HEK293 (cell line): ENCODE results near the gene NOS2.
A peak's percentile ranks its signal among the peaks of the same experiment; 100 is the strongest.

Source experiments
- CTCF ChIA-PET: fragments of 350-600 bp; formaldehyde crosslinking; extraction: SDS; loops from one replicate; lab custom pipeline; 2021; ENCODE audit warnings: antibody characterized with exemption; lab: Yijun Ruan, JAX
- POLR2A ChIA-PET: fragments of 300-600 bp; formaldehyde crosslinking; extraction: SDS; loops from one replicate; lab custom pipeline; 2020; ENCODE audit warnings: antibody characterized with exemption, inconsistent platforms; lab: Yijun Ruan, JAX
- H3K27ac ChIP-seq: fragments of 200-500 bp; sonication (Bioruptor generic); 2 replicates; pipeline ENCODE4 v1.5.1; 2014; ENCODE audit warnings: low read depth, low read length, control low read depth, inconsistent platforms; ENCODE audit errors: extremely low read depth
- H3K36me3 ChIP-seq, 2 experiments: fragments of 200-500 bp in 1 of 2; sonication (Bioruptor generic) in 1 of 2; 1 replicate in 1 of 2; 2 replicates in 1 of 2; pipeline ENCODE4 v1.5.1; 2014 to 2017; ENCODE audit warnings: inconsistent platforms in 2 of 2, low read length in 2 of 2; ENCODE audit not compliant: control insufficient read depth in 2 of 2, insufficient read depth in 1 of 2
- H3K4me1 ChIP-seq: fragments of 200-500 bp; sonication (Bioruptor generic); 2 replicates; pipeline ENCODE4 v1.5.1; 2014; ENCODE audit warnings: mild to moderate bottlenecking, low read length, inconsistent platforms; ENCODE audit not compliant: control insufficient read depth, insufficient read depth
- H3K4me3 ChIP-seq: 2 replicates; pipeline ENCODE4 v1.5.1; 2011; ENCODE audit warnings: low read depth, mild to moderate bottlenecking, control low read depth, low read length, moderate library complexity
- H3K9me3 ChIP-seq: fragments of 200-500 bp; sonication (Bioruptor generic); 2 replicates; pipeline ENCODE4 v1.5.1; 2014; ENCODE audit warnings: low read depth, low read length, inconsistent platforms; ENCODE audit not compliant: control insufficient read depth, insufficient read depth
- MEIS1 ChIP-seq: sonication (generic); formaldehyde crosslinking; IDR thresholded peaks from 2 replicates; pipeline ENCODE4 v1.8.1; 2022; ENCODE audit warnings: missing genetic modification reagents, mild to moderate bottlenecking, borderline replicate concordance
- PRDM6 ChIP-seq: fragments of 450-650 bp; formaldehyde crosslinking; IDR thresholded peaks from 2 replicates; pipeline ENCODE4 v1.5.1; 2017; ENCODE audit warnings: missing biosample characterization, missing genetic modification characterization
- SETDB1 ChIP-seq: IDR thresholded peaks from one replicate; pipeline ENCODE4 v1.6.1; 2017; ENCODE audit warnings: mild to moderate bottlenecking, low read length, moderate library complexity, mixed read lengths; ENCODE audit not compliant: insufficient read length
- TCF7L2 ChIP-seq: IDR thresholded peaks from 2 replicates; pipeline ENCODE4 v1.6.1; 2011; ENCODE audit warnings: low read depth, mild to moderate bottlenecking, inconsistent platforms, low read length, moderate library complexity, borderline replicate concordance
- TRIM28 ChIP-seq: IDR thresholded peaks from 2 replicates; pipeline ENCODE4 v1.6.1; 2011; ENCODE audit warnings: low read length, control low read depth, borderline replicate concordance
- ZBTB11 ChIP-seq: fragments of 450-650 bp; formaldehyde crosslinking; conservative IDR thresholded peaks from 2 replicates; pipeline ENCODE4 v1.5.1; 2016; ENCODE audit warnings: low read depth, missing biosample characterization, missing genetic modification characterization
- ZBTB17 ChIP-seq: fragments of 450-650 bp; formaldehyde crosslinking; IDR thresholded peaks from 2 replicates; pipeline ENCODE4 v1.5.1; 2016; ENCODE audit warnings: missing biosample characterization, missing genetic modification characterization
- ZBTB20 ChIP-seq: fragments of 450-650 bp; formaldehyde crosslinking; IDR thresholded peaks from 2 replicates; pipeline ENCODE4 v1.5.1; 2016; ENCODE audit warnings: missing biosample characterization, missing genetic modification characterization
- ZBTB26 ChIP-seq: fragments of 450-650 bp; formaldehyde crosslinking; optimal IDR thresholded peaks from 2 replicates; pipeline ENCODE3; 2016; ENCODE audit warnings: missing biosample characterization, mild to moderate bottlenecking, missing genetic modification characterization
- ZBTB48 ChIP-seq: fragments of 450-650 bp; formaldehyde crosslinking; IDR thresholded peaks from 2 replicates; pipeline ENCODE4 v1.5.1; 2016; ENCODE audit warnings: missing biosample characterization, missing genetic modification characterization
- ZFP69B ChIP-seq: fragments of 450-650 bp; formaldehyde crosslinking; IDR thresholded peaks from 2 replicates; pipeline ENCODE4 v1.5.1; 2016; ENCODE audit warnings: missing biosample characterization, missing genetic modification characterization
- ZNF335 ChIP-seq: fragments of 450-650 bp; formaldehyde crosslinking; conservative IDR thresholded peaks from 2 replicates; pipeline ENCODE4 v1.5.1; 2016; ENCODE audit warnings: missing biosample characterization, missing genetic modification characterization
- ZNF362 ChIP-seq: fragments of 450-650 bp; formaldehyde crosslinking; IDR thresholded peaks from 2 replicates; pipeline ENCODE4 v1.5.1; 2016; ENCODE audit warnings: missing biosample characterization, missing genetic modification characterization
- ZNF366 ChIP-seq: fragments of 450-650 bp; formaldehyde crosslinking; conservative IDR thresholded peaks from 2 replicates; pipeline ENCODE4 v1.5.1; 2016; ENCODE audit warnings: missing biosample characterization, missing genetic modification characterization
- ZNF391 ChIP-seq: fragments of 450-650 bp; formaldehyde crosslinking; IDR thresholded peaks from 2 replicates; pipeline ENCODE4 v1.5.1; 2016; ENCODE audit warnings: low read depth, missing biosample characterization, missing genetic modification characterization, borderline replicate concordance
- ZNF394 ChIP-seq: fragments of 450-650 bp; formaldehyde crosslinking; IDR thresholded peaks from 2 replicates; pipeline ENCODE4 v1.5.1; 2016; ENCODE audit warnings: missing biosample characterization, missing genetic modification characterization, mild to moderate bottlenecking, moderate library complexity, borderline replicate concordance
- ZNF768 ChIP-seq: fragments of 450-650 bp; formaldehyde crosslinking; IDR thresholded peaks from 2 replicates; pipeline ENCODE4 v1.5.1; 2018; ENCODE audit warnings: missing biosample characterization, mild to moderate bottlenecking, missing genetic modification characterization

NOS2 gene

DNA sequence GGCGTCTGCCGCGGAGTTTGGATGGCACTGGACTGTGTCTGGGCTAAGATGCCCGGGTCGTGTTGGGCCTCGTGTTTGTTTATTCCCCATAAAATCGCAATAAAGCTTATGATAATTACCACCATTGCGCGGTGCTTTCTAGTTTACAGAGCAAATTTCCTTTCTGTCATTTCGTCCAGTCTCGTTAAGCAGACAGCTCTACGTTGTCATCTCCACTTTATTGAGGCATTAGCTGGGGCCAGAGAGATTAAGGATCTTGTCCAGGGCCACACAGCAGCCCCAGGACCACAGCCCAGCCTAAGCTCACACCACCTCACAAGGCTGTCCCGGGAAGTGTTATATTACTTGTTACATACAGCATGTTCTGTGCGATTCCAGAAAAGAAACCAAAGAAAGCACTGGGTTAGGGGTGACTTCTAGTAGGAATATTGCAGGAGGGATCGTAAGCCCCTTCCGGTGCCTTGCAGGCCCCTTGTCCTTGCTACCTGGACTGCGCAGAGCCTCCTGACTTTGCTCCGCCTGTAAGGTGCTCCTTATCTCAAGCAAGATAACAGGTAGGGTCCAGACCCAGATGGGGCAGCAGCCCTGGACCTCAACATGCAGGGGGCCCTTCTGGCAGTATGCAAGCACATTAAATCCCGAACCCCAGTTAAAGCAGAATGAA, 6.3 kb downstream of the NOS2 start:
- H3K27ac ChIP-seq: no peak overlapping the region; the same call in 1 of the 2 replicates
- peak overlapping the region; percentile 9 for H3K4me3 ChIP-seq
- H3K36me3 ChIP-seq: no peaks in the 10 kb centered on the region
- ChIA-PET POLR2A (no interaction called here), CTCF (interaction anchor here (0.6 to 5.8 kb wide), 6 partner anchors 11 to 89 kb away, joined by 3 to 34 read pairs (median 3); no protein-coding TSS in a partner anchor)
- peaks cover 11% of the 10 kb centered on the region; the same call in 1 of the 2 replicates for H3K4me1 ChIP-seq
- H3K9me3 ChIP-seq: no peaks in the 10 kb centered on the region
- TF ChIP-seq ZBTB17 (0 out of 2 replicates have a peak, but pooled peaks have one; percentile 34), ZBTB26 (tag by site-specific recombination) (peak; percentile 38), TCF7L2 (peak; percentile 43; the same call in 1 of the 2 replicates), SETDB1 (no peak), ZFP69B (0 out of 2 replicates have a peak, but pooled peaks have one; percentile 3), ZBTB20 (tag by site-specific recombination) (peak; percentile 54; the same call in 1 of the 2 replicates), TRIM28 (0 out of 2 replicates have a peak, but pooled peaks have one; percentile 44), ZBTB11 (tag by site-specific recombination) (peak; percentile 4; the same call in 1 of the 2 replicates), ZNF366 (tag by site-specific recombination) (0 out of 2 replicates have a peak, but pooled peaks have one; percentile 16), ZNF768 (peak; percentile 58), ZNF394 (tag by site-specific recombination) (peak; percentile 24; the same call in 1 of the 2 replicates), MEIS1 (CRISPR knock-in tag) (no peak), ZNF391 (tag by site-specific recombination) (no peak), ZBTB48 (tag by site-specific recombination) (0 out of 2 replicates have a peak, but pooled peaks have one; percentile 49), ZNF362 (no peak), ZNF335 (tag by site-specific recombination) (peak; percentile 75), PRDM6 (tag by site-specific recombination) (peak; percentile 26; the same call in 1 of the 2 replicates)
